Left colon (tissue), 2 donors: ENCODE measurements around the gene MYH15. TPM values are rescaled to one million over a fixed set of nuclear protein-coding genes. Genes with fewer than 3 reads are reported as not detected.

ENCODE experiments used
- ATAC-seq: fragments of 200-7000 bp; cut with Tn5 transposase; one replicate; pipeline ENCODE4 v1.9.1; 2020; ENCODE audit warnings: mild to moderate bottlenecking, moderate library complexity
- DNase-seq, 2 donors: peaks; one replicate each; pipeline ENCODE4 v3.0.0-alpha.2; 2020
- intact Hi-C, 2 donors: fragments of 100-400 bp; cut with DNase I in 1 of 2; cut with micrococcal nuclease in 1 of 2; formaldehyde crosslinking; loops; one replicate each; pipeline versions ENCODE4 v1.11.2 to v1.14.0; 2022; cut with DNase I, micrococcal nuclease
- total RNA-seq, 2 donors: library from RNA; stranded (reverse); fragmentation: NEBNext Ultra II Directional; extraction: Animal tissue kit (Norgen Biotek cat#: 25700); gene quantifications; one replicate each; pipeline ENCODE4 v1.2.1, GENCODE V29; 2021
- donor health status: DM: no; HTN: no; CAD: no.
- donor health status: DM: yes; HTN: yes; CAD: no.

Gene MYH15
- total RNA-seq, 2 donors from 2014 or later = 0.31 to 0.34 TPM

- DNase-seq (no peak), ATAC-seq (no peak)
- intact Hi-C loops = no loop called here
Observed at GRCh38 chr3:108441071-108441507, 69.3 kb downstream of the MYH15 start.

GRCh38 chr3:108438542-108438941 lies 71.9 kb downstream of the MYH15 start:
- DNase-seq = no peak
- ATAC-seq = peak; percentile 92
- intact Hi-C loops = no loop called here

- ATAC-seq = peak; percentile 76
- intact Hi-C loops = no loop called here
- DNase-seq = peak; percentile 63 to 84
Observed at GRCh38 chr3:108437439-108437838, 73.0 kb downstream of the MYH15 start.

- no peak for ATAC-seq
- intact Hi-C loops = no loop called here
- DNase-seq = no peak
Observed at GRCh38 chr3:108433928-108434327, 76.5 kb downstream of the MYH15 start.

- DNase-seq (no peak), ATAC-seq (no peak)
Observed at GRCh38 chr3:108432431-108432830, 78.0 kb downstream of the MYH15 start.

GRCh38 chr3:108430540-108430939 lies 79.9 kb downstream of the MYH15 start:
- intact Hi-C loops = no loop called here
- DNase-seq (no peak), ATAC-seq (no peak)

More at GRCh38 chr3:108432431-108432830, 78.0 kb downstream of the MYH15 start:
- intact Hi-C loops = no loop called here

- intact Hi-C loops = no loop called here
- no peak for ATAC-seq
- DNase-seq = no peak
Observed at GRCh38 chr3:108428586-108428985, 81.8 kb downstream of the MYH15 start.

GRCh38 chr3:108420926-108421325 lies 89.5 kb downstream of the MYH15 start:
- intact Hi-C loops = no loop called here
- DNase-seq (no peak), ATAC-seq (no peak)

- intact Hi-C loops = no loop called here
- DNase-seq (no peak), ATAC-seq (no peak)
Observed at GRCh38 chr3:108416111-108416869, 94.1 kb downstream of the MYH15 start.

- intact Hi-C loops = no loop called here
- ATAC-seq = no peak
- no peak for DNase-seq
Observed at GRCh38 chr3:108415661-108416060, 94.7 kb downstream of the MYH15 start.

- DNase-seq (no peak), ATAC-seq (no peak)
- intact Hi-C loops = no loop called here
Observed at GRCh38 chr3:108414007-108414406, 96.4 kb downstream of the MYH15 start.

GRCh38 chr3:108412121-108412750 lies 98.2 kb downstream of the MYH15 start:
- ATAC-seq (no peak), DNase-seq (no peak)

GRCh38 chr3:108410531-108410984 lies 99.8 kb downstream of the MYH15 start:
- intact Hi-C loops = no loop called here
- ATAC-seq (no peak), DNase-seq (no peak)

More at GRCh38 chr3:108412121-108412750, 98.2 kb downstream of the MYH15 start:
- intact Hi-C loops = no loop called here

GRCh38 chr3:108409800-108410178 lies 100.6 kb downstream of the MYH15 start:
- intact Hi-C loops = no loop called here
- ATAC-seq (no peak), DNase-seq (no peak)

- DNase-seq = peak; percentile 87 to 89
Observed at GRCh38 chr3:108408883-108409799, 101.3 kb downstream of the MYH15 start.

GRCh38 chr3:108407886-108408285 lies 102.5 kb downstream of the MYH15 start:
- intact Hi-C loops = no loop called here
- DNase-seq = no peak
- peak; percentile 1 for ATAC-seq

More at GRCh38 chr3:108408883-108409799, 101.3 kb downstream of the MYH15 start:
- intact Hi-C loops = no loop called here
- peak; percentile 57 for ATAC-seq

- ATAC-seq (peak; percentile 76), DNase-seq (peak; percentile 42 to 76)
- intact Hi-C loops = no loop called here
Observed at GRCh38 chr3:108406661-108407206, 103.7 kb downstream of the MYH15 start.

GRCh38 chr3:108406063-108406660 lies 104.2 kb downstream of the MYH15 start:
- DNase-seq (no peak), ATAC-seq (no peak)
- intact Hi-C loops = no loop called here

- DNase-seq = no peak
- no peak for ATAC-seq
- intact Hi-C loops = no loop called here
Observed at GRCh38 chr3:108404368-108404767, 106.0 kb downstream of the MYH15 start.
